ENCODE data around the gene CENPH. TPM values are rescaled to one million over a fixed set of nuclear protein-coding genes. Genes with fewer than 3 reads are reported as not detected.

The CENPH gene
- total and polyA plus RNA-seq, 4 donors, result 0.33 to 14.6 (median 0.77) TPM

- no peaks in the 10 kb centered on the region for H3K36me3 ChIP-seq (ENCODE audit: control insufficient read depth in 4 of 4, insufficient read depth in 3 of 4, low read depth in 1 of 4, low read length in 3 of 4)
- WGBS, result 91% methylated on average over 2 of the region's 2 CpGs
- H3K4me3 ChIP-seq (ENCODE audit: low read depth in 1 of 3, low read length in 3 of 3), result no peak overlapping the region
- no peak overlapping the region for H3K9ac ChIP-seq (ENCODE audit: low read depth in 1 of 2, low read length in 2 of 2)
- H3K27me3 ChIP-seq (ENCODE audit: control insufficient read depth in 4 of 4, insufficient read depth in 4 of 4, low read length in 3 of 4), result no peaks in the 10 kb centered on the region
- TF ChIP-seq NR2F2 (IDR thresholded peaks at IDR 0.05), result no peak
- no peak for TF ChIP-seq ATF3 (IDR thresholded peaks at IDR 0.05)
- TF ChIP-seq FOXA2 (IDR thresholded peaks at IDR 0.05), result no peak
- no peak for TF ChIP-seq HNF4G (IDR thresholded peaks at IDR 0.05)
- TF ChIP-seq TAF1 (conservative IDR thresholded peaks at IDR 0.05), result no peak
- no peak for TF ChIP-seq RAD21 (IDR thresholded peaks at IDR 0.05)
- TF ChIP-seq JUND (IDR thresholded peaks at IDR 0.05), result no peak
- TF ChIP-seq EGR1 (IDR thresholded peaks at IDR 0.05; ENCODE audit: low read depth in 2 of 2), result no peak
- TF ChIP-seq SP1 (IDR thresholded peaks at IDR 0.05), result no peak
- TF ChIP-seq CTCF (IDR thresholded peaks at IDR 0.05; ENCODE audit: low read depth, low read length, missing input control), result no peak
- TF ChIP-seq FOXA1 (IDR thresholded peaks at IDR 0.05), result no peak
- no peak for TF ChIP-seq MAX (IDR thresholded peaks at IDR 0.05)
- no peak for TF ChIP-seq YY1 (IDR thresholded peaks at IDR 0.05)
- TF ChIP-seq RXRA (IDR thresholded peaks at IDR 0.05), result no peak
- TF ChIP-seq GABPA (IDR thresholded peaks at IDR 0.05 in 1 of 2, conservative IDR thresholded peaks at IDR 0.05 in 1 of 2), result no peak
- no peak for TF ChIP-seq HNF4A (conservative IDR thresholded peaks at IDR 0.05)
- TF ChIP-seq ZBTB33 (IDR thresholded peaks at IDR 0.05), result no peak
- no peak for TF ChIP-seq REST (IDR thresholded peaks at IDR 0.05)
- H3K27ac ChIP-seq (ENCODE audit: low read depth in 1 of 2, low read length in 2 of 2), result no peak overlapping the region
- DNase-seq (ENCODE audit: low spot score), result no peak
- no peaks in the 10 kb centered on the region for H3K9me3 ChIP-seq (ENCODE audit: control insufficient read depth in 4 of 4, low read length in 3 of 4)
- H3K4me1 ChIP-seq (ENCODE audit: control insufficient read depth in 4 of 4, insufficient read depth in 4 of 4, low read length in 3 of 4), result no peaks in the 10 kb centered on the region
Observed at GRCh38 chr5:69148981-69149675, 40.3 kb upstream of the CENPH start.

Measured in liver (tissue), 9 donors.